ENCODE measurements around the gene IPO11. TPM values are rescaled to one million over a fixed set of nuclear protein-coding genes. Genes with fewer than 3 reads are reported as not detected.
A peak's percentile ranks its signal among the peaks of the same experiment; 100 is the strongest.

The IPO11 gene
- total and polyA plus RNA-seq, 7 donors = 9.1 to 25.4 (median 21.4) TPM

- Histone ChIP-seq H3K4me3 (peak within 1 kb of the TSS; percentile 24), H3K36me3 (ENCODE audit: insufficient read depth in 1 of 2, low read depth in 1 of 2) (no peaks in the 10 kb centered on the region), H3K27me3 (ENCODE audit: insufficient read depth in 3 of 3, low read length in 2 of 3) (no peaks in the 10 kb centered on the region), H3K9me3 (no peaks in the 10 kb centered on the region), H3K4me1 (no peaks in the 10 kb centered on the region), H3K27ac (no peak within 1 kb of the TSS)
- DNase-seq (no peak), ATAC-seq (no peak)
- WGBS, 3 donors = 51 to 62% (median 58%) methylated on average over 4 of the region's 4 CpGs
- TF ChIP-seq CTCF (IDR thresholded peaks at IDR 0.05) = no peak
- intact Hi-C loops (cut with DNase I) = no loop called here
These were observed 166.0 kb downstream of the IPO11 start, which contains the start of gene LRRC70 for GRCh38 chr5:62578540-62578939. Gene LRRC70 (plus strand): TSS chr5:62578819. CDS start chr5:62579439, 620 bp downstream.

- Histone ChIP-seq H3K4me3 (peak overlapping the region; percentile 24), H3K27me3 (ENCODE audit: insufficient read depth in 3 of 3, low read length in 2 of 3) (no peaks in the 10 kb centered on the region), H3K9me3 (no peaks in the 10 kb centered on the region), H3K27ac (no peak overlapping the region), H3K4me1 (no peaks in the 10 kb centered on the region), H3K36me3 (ENCODE audit: insufficient read depth in 1 of 2, low read depth in 1 of 2) (no peaks in the 10 kb centered on the region)
- ATAC-seq (no peak), DNase-seq (no peak)
- intact Hi-C loops (cut with DNase I) = no loop called here
- WGBS, 3 donors = 74 to 86% (median 82%) methylated on average over 5 of the region's 5 CpGs
- no peak for TF ChIP-seq CTCF (IDR thresholded peaks at IDR 0.05)
These were observed 167.2 kb downstream of the IPO11 start for GRCh38 chr5:62579761-62580160.

GRCh38 chr5:62581836-62582597, 169.5 kb downstream of the IPO11 start:
- intact Hi-C loops (cut with DNase I) = no loop called here
- 67 to 71% (median 71%) methylated on average over 8 of the region's 8 CpGs for WGBS, 3 donors
- no peak for ATAC-seq

GRCh38 chr5:62584391-62584790, 171.8 kb downstream of the IPO11 start:
- no peak for DNase-seq
- intact Hi-C loops (cut with DNase I) = no loop called here
- no peak for ATAC-seq
- Histone ChIP-seq H3K4me3 (no peak overlapping the region), H3K27me3 (ENCODE audit: insufficient read depth in 3 of 3, low read length in 2 of 3) (no peaks in the 10 kb centered on the region), H3K9me3 (no peaks in the 10 kb centered on the region), H3K36me3 (ENCODE audit: insufficient read depth in 1 of 2, low read depth in 1 of 2) (no peaks in the 10 kb centered on the region), H3K27ac (no peak overlapping the region), H3K4me1 (no peaks in the 10 kb centered on the region)
- 97 to 99% (median 98%) methylated on average over 3 of the region's 3 CpGs for WGBS, 3 donors
- no peak for TF ChIP-seq CTCF (IDR thresholded peaks at IDR 0.05)

More at GRCh38 chr5:62581836-62582597, 169.5 kb downstream of the IPO11 start:
- Histone ChIP-seq H3K4me3 (no peak overlapping the region), H3K27ac (no peak overlapping the region), H3K36me3 (ENCODE audit: insufficient read depth in 1 of 2, low read depth in 1 of 2) (no peaks in the 10 kb centered on the region), H3K27me3 (ENCODE audit: insufficient read depth in 3 of 3, low read length in 2 of 3) (no peaks in the 10 kb centered on the region), H3K4me1 (no peaks in the 10 kb centered on the region), H3K9me3 (no peaks in the 10 kb centered on the region)
- TF ChIP-seq CTCF (IDR thresholded peaks at IDR 0.05) = no peak
- DNase-seq = no peak
